K562 (cell line): ENCODE measurements around the gene CBX1. TPM values are rescaled to one million over a fixed set of nuclear protein-coding genes. Genes with fewer than 3 reads are reported as not detected.

Experiments
- BMI1 ChIP-seq: fragments of 150-350 bp; IDR thresholded peaks from 2 replicates; pipeline ENCODE4 v1.6.1; 2014; ENCODE audit warnings: low read length
- CBX5 ChIP-seq: IDR thresholded peaks from 2 replicates; pipeline ENCODE4 v1.6.1; 2014; ENCODE audit warnings: low read depth, borderline replicate concordance
- CEBPZ ChIP-seq: fragments of 150-350 bp; IDR thresholded peaks from 2 replicates; pipeline ENCODE4 v1.6.1; 2014; ENCODE audit warnings: low read depth, mild to moderate bottlenecking, low read length, borderline replicate concordance
- KLF1 ChIP-seq: fragments of 450-650 bp; IDR thresholded peaks from 2 replicates; pipeline ENCODE4 v1.6.1; 2016; ENCODE audit warnings: missing genetic modification characterization, missing compliant biosample characterization
- NCOA4 ChIP-seq: fragments of 450-650 bp; IDR thresholded peaks from 2 replicates; pipeline ENCODE4 v1.6.1; 2018; ENCODE audit warnings: mild to moderate bottlenecking; ENCODE audit not compliant: partially characterized antibody
- PKNOX1 ChIP-seq: fragments of 450-650 bp; IDR thresholded peaks from 2 replicates; pipeline ENCODE4 v1.6.1; 2016
- RBBP5 ChIP-seq: fragments of 200-600 bp; sonication (generic); IDR thresholded peaks from 2 replicates; pipeline ENCODE4 v1.6.1; 2012; ENCODE audit warnings: borderline replicate concordance, mild to moderate bottlenecking, low read length, control low read depth, inconsistent platforms; ENCODE audit not compliant: insufficient read depth, poor library complexity, severe bottlenecking
- RBM22 ChIP-seq: fragments of 200-400 bp; formaldehyde crosslinking; IDR thresholded peaks from 2 replicates; pipeline ENCODE4 v1.6.1; 2018; ENCODE audit warnings: low read length, low read depth; ENCODE audit not compliant: poor library complexity, severe bottlenecking
- ZBTB11 ChIP-seq, 3 experiments: fragments of 200-800 bp in 1 of 3; fragments of 250-450 bp in 1 of 3; fragments of 450-650 bp in 1 of 3; sonication (Bioruptor Pico) in 1 of 3; sonication (Bioruptor generic) in 1 of 3; formaldehyde crosslinking in 1 of 3; IDR thresholded peaks; 2 replicates each; pipeline versions ENCODE4 v1.6.1 to v1.8.0; 2016 to 2022; ENCODE audit warnings: mild to moderate bottlenecking in 2 of 3, missing genetic modification characterization in 2 of 3, missing compliant biosample characterization in 1 of 3, moderate library complexity in 1 of 3
- ZFP30 ChIP-seq: fragments of 250-450 bp; sonication (Bioruptor Pico); IDR thresholded peaks from 2 replicates; pipeline ENCODE4 v1.8.0; 2022; ENCODE audit warnings: moderate library complexity, mild to moderate bottlenecking, inconsistent platforms, borderline replicate concordance
- ZNF175 ChIP-seq: fragments of 200-800 bp; sonication (Bioruptor generic); IDR thresholded peaks from 2 replicates; pipeline ENCODE4 v1.6.1; 2016; ENCODE audit warnings: low read depth, mild to moderate bottlenecking, missing genetic modification characterization, missing compliant biosample characterization
- ZNF217 ChIP-seq: sonication (generic); formaldehyde crosslinking; IDR thresholded peaks from 2 replicates; pipeline ENCODE4 v1.8.0; 2022; ENCODE audit warnings: mild to moderate bottlenecking, missing genetic modification reagents
- ZNF232 ChIP-seq: sonication (generic); formaldehyde crosslinking; IDR thresholded peaks from 2 replicates; pipeline ENCODE4 v1.8.0; 2022; ENCODE audit warnings: mild to moderate bottlenecking, missing genetic modification reagents
- ZNF347 ChIP-seq: fragments of 450-650 bp; formaldehyde crosslinking; IDR thresholded peaks from 2 replicates; pipeline ENCODE4 v1.4.0; 2020; ENCODE audit warnings: low read depth, mild to moderate bottlenecking, moderate library complexity
- ZNF695 ChIP-seq: fragments of 450-650 bp; formaldehyde crosslinking; IDR thresholded peaks from 2 replicates; pipeline ENCODE4 v1.4.0; 2020; ENCODE audit warnings: mild to moderate bottlenecking, moderate library complexity
- polyA plus RNA-seq, 8 experiments: library from polyadenylated mRNA; depleted of rRNA in 4 of 8; stranded (reverse) in 5 of 8; unstranded in 3 of 8; fragments of >200 nt; fragmentation: Nextera tagmentation in 2 of 8; fragmentation: Illumina TruSeq in 1 of 8; extraction: Ambion mirVana in 2 of 8; extraction: Trizol in 1 of 8; gene quantifications; 2 replicates each; pipeline versions ENCODE4 v1.2.1 to v1.2.3, GENCODE V29; 2011 to 2014; ENCODE audit warnings: inconsistent platforms in 1 of 8, missing spikeins in 1 of 8
- total RNA-seq, 7 experiments: library from RNA; depleted of rRNA in 6 of 7; stranded (reverse); fragments of >200 nt in 6 of 7; fragmentation: Illumina TruSeq in 2 of 7; extraction: Trizol in 2 of 7; gene quantifications; 2 replicates each; pipeline versions ENCODE4 v1.2.1 to v1.2.3, GENCODE V29; 2011 to 2021; ENCODE audit warnings: low replicate concordance in 1 of 7
- TF ChIP-seq, protein P1 (sequence below), 2 experiments: IDR thresholded peaks; 2 replicates each; pipeline ENCODE4 v1.6.1; 2011; ENCODE audit warnings: borderline replicate concordance in 1 of 2, control low read depth in 1 of 2, low read depth in 1 of 2, low read length in 1 of 2, mild to moderate bottlenecking in 1 of 2, mixed read lengths in 1 of 2, moderate library complexity in 1 of 2; ENCODE audit not compliant: insufficient read depth in 1 of 2, insufficient read length in 1 of 2, poor library complexity in 1 of 2, severe bottlenecking in 1 of 2; ENCODE audit errors: extremely low read depth in 1 of 2

The CBX1 gene
- total and polyA plus RNA-seq, 9 of the 15 experiments (the other 6 are each of a cell fraction or from before 2014, with no cell fraction given), result 10.6 to 95.7 (median 52.7) TPM

DNA sequence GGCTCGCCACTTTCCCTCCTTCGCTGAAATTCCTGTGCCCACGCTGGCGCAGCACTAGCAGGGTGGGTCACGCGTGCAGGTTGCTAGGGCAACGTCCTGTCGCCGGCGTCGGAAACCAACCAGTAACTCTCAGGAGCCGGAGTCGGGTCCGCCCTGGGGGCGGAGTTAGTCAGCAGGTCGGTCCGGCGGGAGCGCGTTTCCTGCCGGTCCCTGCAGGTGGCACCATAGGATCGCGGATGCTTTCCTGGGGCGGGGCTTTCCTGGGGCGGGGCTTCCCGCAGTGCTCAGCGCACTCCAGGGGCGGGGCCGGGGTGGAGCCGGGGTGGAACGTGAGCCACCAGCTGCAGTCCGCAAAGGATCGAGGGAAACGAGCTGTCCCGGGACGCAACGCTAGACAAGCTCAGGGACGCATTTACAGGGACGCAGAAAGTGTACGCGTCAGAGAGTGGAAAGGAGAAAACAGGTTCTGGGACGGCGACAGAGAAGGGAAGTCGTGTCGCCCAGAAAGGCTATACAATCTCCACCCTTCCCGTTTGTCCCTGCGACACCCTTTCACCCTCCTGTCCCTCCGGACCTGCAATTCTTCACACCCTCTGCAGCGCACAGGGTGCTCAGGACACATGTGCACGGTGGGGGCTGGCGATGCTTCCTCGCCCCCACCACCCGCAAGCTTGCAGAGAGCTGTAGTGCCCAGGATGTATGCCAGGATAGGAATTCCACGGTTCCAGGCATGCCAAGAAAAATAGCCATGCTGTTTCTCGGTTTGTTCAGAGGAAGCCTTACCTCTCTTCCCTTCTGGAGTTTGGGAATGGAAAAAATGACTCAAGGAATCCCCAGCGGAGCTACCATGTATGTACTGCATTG is 76.0 kb downstream of the CBX1 start (continued):
- peak; percentile 95 for TF ChIP-seq BMI1
- no peak for TF ChIP-seq ZBTB11 (CRISPR knock-in tag; IDR thresholded peaks at IDR 0.05)
- no peak for TF ChIP-seq RBBP5
- TF ChIP-seq CEBPZ, result no peak
- TF ChIP-seq PKNOX1, result peak; percentile 96
- TF ChIP-seq NCOA4, result no peak
- TF ChIP-seq, protein P1, sequence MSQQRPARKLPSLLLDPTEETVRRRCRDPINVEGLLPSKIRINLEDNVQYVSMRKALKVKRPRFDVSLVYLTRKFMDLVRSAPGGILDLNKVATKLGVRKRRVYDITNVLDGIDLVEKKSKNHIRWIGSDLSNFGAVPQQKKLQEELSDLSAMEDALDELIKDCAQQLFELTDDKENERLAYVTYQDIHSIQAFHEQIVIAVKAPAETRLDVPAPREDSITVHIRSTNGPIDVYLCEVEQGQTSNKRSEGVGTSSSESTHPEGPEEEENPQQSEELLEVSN (IDR thresholded peaks at IDR 0.05; ENCODE audit: borderline replicate concordance in 1 of 2, extremely low read depth in 1 of 2, insufficient read depth in 1 of 2, insufficient read length in 1 of 2, low read depth in 1 of 2, low read length in 1 of 2, poor library complexity in 1 of 2, severe bottlenecking in 1 of 2), result peak; percentile 76 to 78
- TF ChIP-seq ZNF347 (CRISPR knock-in tag), result no peak
- no peak for TF ChIP-seq ZNF695 (CRISPR knock-in tag)
- no peak for TF ChIP-seq ZFP30 (CRISPR knock-in tag)
- no peak for TF ChIP-seq ZNF175 (CRISPR knock-in tag)
- no peak for TF ChIP-seq KLF1 (tag)
- TF ChIP-seq ZNF217 (CRISPR knock-in tag), result no peak
- no peak for TF ChIP-seq ZNF232
- no peak for TF ChIP-seq CBX5
- peak; percentile 94 for TF ChIP-seq RBM22
